Left ventricle myocardium superior (tissue), 1 donor: ENCODE results near the gene ACER1. TPM values are rescaled to one million over a fixed set of nuclear protein-coding genes. Genes with fewer than 3 reads are reported as not detected.
"Not testable (repeated sequence)": the region's sequence is repeated elsewhere in the genome, so short reads cannot be mapped to it uniquely, and the experiment has no call there.

Source experiments
- ATAC-seq: fragments of 200-7000 bp; cut with Tn5 transposase; one replicate; pipeline ENCODE4 v1.9.1; 2020; ENCODE audit warnings: mild to moderate bottlenecking, moderate library complexity
- DNase-seq: peaks from one replicate; pipeline ENCODE4 v3.0.0-alpha.2; 2020
- intact Hi-C: fragments of 100-400 bp; cut with micrococcal nuclease; formaldehyde crosslinking; loops from one replicate; pipeline ENCODE4 v1.11.0; 2022
- total RNA-seq: library from RNA; stranded (reverse); fragmentation: NEBNext Ultra II Directional; extraction: Animal tissue kit (Norgen Biotek cat#: 25700); gene quantifications from one replicate; pipeline ENCODE4 v1.2.1, GENCODE V29; 2021
- donor health status: DM: no; HTN: yes; CAD: no; lungs with severe emphysema.

ACER1 gene
- total RNA-seq, 1 donor from 2014 or later: not detected

DNA sequence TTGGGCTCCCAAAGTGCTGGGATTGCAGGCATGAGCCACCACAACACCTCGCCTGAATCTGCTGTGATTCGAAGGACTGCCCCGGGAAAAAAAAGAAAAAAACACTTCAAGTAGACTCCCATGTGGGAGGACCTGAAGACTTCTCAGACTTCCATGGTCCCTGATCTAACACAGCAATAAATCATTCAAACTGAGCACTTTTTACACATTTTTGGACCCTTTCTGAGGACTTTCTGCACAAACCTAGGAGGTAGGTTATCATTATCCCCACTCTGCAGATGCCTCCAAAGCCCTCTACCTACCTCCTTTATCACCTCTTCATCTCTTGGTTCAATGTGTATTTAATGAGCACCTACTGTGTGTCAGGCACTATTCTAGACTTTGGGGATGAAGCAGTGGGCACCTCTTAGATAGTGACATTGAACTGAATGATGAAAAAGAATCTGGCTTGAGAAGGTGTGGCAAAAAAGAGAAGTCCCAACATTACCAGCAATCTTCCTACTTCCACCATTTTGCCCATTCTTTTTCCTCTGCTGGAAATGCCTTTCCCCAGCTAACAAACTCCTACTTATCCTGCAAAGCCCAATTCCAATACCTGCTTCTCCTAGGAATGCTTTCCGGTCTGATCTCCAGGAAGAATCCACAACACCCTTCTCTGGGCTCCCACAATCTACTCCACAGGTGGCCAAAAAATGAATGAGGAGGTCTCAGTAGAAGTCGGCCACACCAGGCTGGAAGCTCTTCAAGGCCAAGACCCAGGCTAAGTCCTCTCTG lies 26.3 kb upstream of the ACER1 start:
- intact Hi-C loops: no loop called here

DNA sequence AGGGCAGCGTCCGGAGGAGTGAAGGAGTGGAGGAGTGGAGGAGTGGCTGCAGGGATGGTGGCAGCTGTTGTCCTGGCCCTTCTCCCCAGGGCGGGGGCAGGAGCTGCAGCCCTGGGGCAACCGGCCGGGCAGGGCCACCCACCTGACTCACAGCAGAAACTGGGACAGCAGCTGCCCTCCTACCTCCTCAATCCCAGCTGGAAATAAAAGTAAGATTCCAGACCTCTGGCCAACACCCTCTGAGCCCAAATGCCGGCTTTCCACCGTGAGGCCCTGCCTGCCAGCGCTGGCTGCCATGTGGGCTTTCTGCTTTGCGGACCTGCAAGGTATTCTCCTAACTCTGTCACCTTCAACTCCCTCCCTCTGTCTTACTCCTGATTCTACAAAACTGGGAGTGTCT lies 24.6 kb upstream of the ACER1 start:
- intact Hi-C loops: no loop called here
- DNase-seq (no peak), ATAC-seq (no peak)

More for the DNA sequence above, 26.3 kb upstream of the ACER1 start:
- no peak for DNase-seq
- no peak for ATAC-seq

DNA sequence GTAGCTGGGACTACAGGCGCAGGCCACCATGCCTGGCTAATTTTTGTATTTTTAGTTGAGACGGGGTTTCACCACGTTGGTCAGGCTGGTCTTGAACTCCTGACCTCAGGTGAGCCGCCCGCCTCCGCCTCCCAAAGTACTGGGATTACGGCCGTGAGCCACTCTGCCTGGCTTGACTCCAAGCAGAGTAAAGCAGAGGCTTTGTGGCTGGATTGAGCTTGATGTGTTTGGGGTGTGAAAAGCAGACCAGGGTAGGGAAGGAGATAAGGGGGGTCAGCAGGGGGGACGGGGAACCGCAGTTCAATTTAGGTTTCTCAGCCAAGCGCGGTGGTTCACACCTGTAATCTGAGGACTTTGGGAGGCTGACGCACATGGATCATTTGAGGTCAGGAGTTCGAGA lies 23.8 kb upstream of the ACER1 start:
- DNase-seq (no peak), ATAC-seq (no peak)
- intact Hi-C loops: no loop called here

- DNase-seq: not testable (repeated sequence)
Observed at GRCh38 chr19:6355321-6356040, 22.1 kb upstream of the ACER1 start.

DNA sequence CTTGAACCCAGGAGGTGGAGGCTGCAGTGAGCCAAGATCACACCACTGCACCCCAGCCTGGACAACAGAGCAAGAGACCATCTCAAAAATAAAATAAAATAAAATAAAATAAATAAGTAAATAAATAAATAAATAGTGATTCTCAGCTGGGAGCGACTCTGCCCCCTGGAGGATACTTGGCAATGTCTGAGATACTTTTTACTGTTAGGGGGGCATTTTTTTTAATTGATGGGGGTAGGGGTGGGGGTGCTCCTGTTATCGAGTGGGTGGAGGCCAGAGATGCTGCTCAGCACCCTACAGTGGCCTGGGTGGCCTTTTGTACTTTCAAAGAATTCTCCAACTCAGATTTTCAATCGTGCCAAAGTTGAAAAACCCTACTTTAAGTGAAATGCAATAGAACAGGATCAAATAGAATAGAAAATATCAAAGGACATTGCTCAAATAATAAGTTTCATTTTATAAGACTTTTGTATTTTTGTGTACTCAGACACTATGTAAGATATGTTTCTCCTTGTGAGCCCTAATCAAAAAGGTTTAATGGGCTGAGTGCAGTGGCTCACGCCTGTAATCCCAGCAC lies 20.8 kb upstream of the ACER1 start:
- intact Hi-C loops: no loop called here
- DNase-seq (no peak), ATAC-seq (no peak)

More at GRCh38 chr19:6355321-6356040, 22.1 kb upstream of the ACER1 start:
- ATAC-seq, intact Hi-C loops: not testable (repeated sequence)

- ATAC-seq: no peak
- intact Hi-C loops: no loop called here
Observed at GRCh38 chr19:6352381-6353165, 19.2 kb upstream of the ACER1 start.

DNA sequence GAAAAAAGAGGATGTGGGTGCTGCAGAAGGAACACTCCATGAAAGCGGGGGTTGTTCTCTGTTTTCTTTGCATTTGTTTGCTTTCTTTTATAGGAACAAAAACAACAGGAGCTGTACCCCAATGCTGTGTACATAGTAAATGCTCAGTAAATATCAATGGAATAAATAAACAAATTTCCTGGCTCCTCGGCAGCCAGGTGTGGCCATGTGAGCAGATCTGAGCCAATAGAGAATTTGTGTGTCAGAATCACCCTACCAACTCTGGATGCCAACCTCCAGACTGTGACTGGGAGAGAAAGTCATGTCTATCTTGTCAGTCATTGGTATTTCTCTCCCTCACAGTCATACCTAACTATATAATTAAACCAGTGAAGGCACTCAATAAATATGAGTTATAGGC lies 17.3 kb upstream of the ACER1 start:
- intact Hi-C loops: no loop called here
- ATAC-seq (no peak), DNase-seq (no peak)

More at GRCh38 chr19:6352381-6353165, 19.2 kb upstream of the ACER1 start:
- no peak for DNase-seq

GRCh38 chr19:6349271-6349670 lies 15.9 kb upstream of the ACER1 start:
- not testable (repeated sequence) for ATAC-seq, DNase-seq

DNA sequence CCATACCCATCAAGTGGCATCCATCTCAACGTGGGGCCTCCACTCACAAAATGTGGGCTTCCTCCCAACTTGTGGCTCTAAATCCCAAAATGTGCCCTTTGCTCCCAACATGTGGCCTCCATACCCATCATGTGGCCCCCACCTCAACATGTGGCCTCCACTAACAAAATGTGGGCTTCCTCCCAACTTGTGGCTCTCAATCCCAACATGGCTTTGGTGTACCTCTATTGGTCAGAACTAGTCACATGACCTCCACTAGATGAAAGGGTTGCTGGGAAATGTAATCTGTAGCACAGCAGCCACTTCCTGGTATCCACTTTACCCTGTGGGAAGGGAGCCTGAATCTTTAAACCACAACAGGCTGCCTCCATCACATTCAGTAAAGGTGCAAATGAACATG lies 10.1 kb upstream of the ACER1 start:
- ATAC-seq (no peak), DNase-seq (no peak)
- intact Hi-C loops: no loop called here

More at GRCh38 chr19:6349271-6349670, 15.9 kb upstream of the ACER1 start:
- intact Hi-C loops: not testable (repeated sequence)

DNA sequence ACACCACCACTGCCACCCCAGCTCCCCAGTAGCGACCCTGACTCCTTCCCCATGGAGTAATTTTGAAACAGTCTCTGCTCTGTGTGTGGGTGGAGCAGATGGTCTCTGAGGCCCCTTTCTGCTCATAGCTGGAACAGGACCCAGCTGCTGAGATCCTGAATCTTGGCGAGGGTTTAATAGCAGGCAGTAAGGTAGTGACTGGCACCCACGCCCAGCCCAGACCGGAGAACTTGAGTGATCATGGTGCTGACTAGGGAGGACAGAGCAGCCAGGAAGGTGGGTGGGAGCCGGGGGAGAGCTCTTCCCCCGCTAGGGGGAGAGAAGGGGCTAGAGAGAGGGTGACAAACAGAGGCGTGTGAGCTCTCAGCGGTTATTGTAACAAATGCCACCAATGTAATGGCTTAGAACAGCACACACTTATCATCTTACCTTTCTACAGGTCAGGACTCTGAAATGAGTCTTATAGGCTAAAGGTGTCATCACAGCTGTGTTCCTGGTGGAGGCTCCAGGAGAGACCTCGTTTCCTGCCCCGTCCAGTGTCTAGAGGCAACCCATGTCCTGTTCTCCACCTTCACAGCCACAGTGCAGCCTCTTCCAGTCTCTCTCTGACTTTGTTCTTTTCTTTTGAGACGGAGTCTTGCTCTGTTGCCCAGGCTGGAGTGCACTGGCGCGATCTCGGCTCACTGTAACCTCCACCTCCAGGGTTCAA lies 7.2 kb upstream of the ACER1 start:
- intact Hi-C loops: no loop called here
- DNase-seq (no peak), ATAC-seq (no peak)

GRCh38 chr19:6334490-6335285 lies 1.3 kb upstream of the ACER1 start:
- DNase-seq: no peak
- ATAC-seq: no peak
- intact Hi-C loops: no loop called here

DNA sequence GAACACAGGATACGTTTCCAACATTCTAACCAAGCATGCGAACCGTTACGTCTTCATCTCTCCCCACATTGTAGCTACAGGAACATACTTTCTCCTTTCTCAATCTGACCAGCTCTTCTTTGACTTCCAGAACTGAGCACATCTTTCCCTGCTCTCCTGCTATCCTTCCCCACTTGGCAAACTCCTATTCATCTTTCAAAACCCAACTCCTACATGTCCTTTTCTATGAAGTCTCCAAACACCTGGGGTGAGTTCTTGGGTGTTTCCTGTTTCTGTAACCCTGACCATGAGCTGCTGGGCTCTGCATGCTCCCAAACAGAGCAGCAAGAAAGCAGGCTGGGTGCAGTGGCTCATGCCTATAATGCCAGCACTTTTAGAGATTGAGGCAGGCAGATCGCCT lies 6.6 kb downstream of the ACER1 start:
- no peak for ATAC-seq

DNA sequence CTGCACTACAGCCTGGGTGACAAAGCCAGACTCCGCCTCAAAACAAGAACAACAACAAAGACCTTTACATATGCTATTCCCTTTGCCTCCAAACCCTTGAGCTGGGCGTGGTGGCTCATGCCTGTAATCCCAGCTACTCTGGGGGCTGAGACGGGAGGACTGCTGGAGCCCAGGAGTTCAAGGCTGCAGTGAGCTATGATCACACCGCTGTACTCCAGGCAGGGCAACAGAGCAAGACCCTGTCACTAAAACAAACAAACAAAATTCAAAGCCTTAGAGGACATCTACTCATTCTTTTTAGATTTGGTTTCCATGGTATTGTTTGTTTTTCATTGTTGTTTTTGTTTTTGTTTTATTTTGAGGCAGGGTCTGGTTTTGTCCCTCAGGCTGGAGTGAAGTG lies 7.8 kb downstream of the ACER1 start:
- no peak for DNase-seq
- no peak for ATAC-seq
- intact Hi-C loops: no loop called here

More for the DNA sequence above, 6.6 kb downstream of the ACER1 start:
- no peak for DNase-seq
- intact Hi-C loops: no loop called here

GRCh38 chr19:6324757-6325156 lies 8.7 kb downstream of the ACER1 start:
- ATAC-seq (no peak), DNase-seq (no peak)
- intact Hi-C loops: no loop called here

DNA sequence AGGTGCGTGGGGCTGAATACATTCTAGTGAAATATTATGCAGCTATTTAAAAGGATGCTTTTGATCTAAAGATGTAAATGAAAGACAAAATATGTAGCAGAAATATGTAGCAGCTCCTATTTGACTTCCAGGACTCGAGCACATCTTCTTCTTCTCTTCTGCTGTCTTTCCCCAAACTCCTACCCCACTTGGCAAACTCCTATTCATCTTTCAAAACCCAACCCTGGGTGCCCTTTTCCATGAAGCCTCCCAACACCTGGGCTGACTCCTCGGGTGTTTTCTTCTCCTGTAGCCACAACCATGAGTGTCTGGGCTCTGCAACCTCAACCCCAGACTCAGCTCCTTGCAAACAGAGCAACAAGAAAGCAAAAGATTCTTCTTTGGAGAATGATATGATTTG lies 11.1 kb downstream of the ACER1 start:
- intact Hi-C loops: no loop called here
- ATAC-seq: no peak
- no peak for DNase-seq

GRCh38 chr19:6319376-6319775 lies 14.0 kb downstream of the ACER1 start:
- ATAC-seq (no peak), DNase-seq (no peak)
- intact Hi-C loops: no loop called here

GRCh38 chr19:6318772-6319171 lies 14.6 kb downstream of the ACER1 start:
- no peak for ATAC-seq
- intact Hi-C loops: no loop called here
- DNase-seq: no peak

DNA sequence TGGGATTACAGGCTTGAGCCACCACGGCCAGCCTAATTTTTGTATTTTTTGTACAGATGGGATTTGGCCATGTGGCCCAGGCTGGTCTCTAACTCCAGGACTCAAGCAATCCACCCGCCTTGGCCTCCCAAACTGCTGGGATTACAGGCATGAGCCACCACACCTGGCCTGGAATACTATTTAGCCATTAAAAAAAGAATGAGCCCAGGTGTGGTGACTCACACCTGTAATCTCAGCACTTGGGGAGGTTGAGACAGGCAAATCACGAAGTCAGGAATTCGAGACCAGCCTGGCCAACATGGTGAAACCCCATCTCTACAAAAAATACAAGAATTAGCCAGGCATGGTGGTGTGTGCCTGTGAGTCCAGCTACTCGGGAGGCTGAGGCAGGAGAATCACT lies 17.8 kb downstream of the ACER1 start:
- ATAC-seq: not testable (repeated sequence)

More for the DNA sequence above, 17.8 kb downstream of the ACER1 start:
- DNase-seq, intact Hi-C loops: not testable (repeated sequence)
